PC-9 (cell line): Measurements from ENCODE around the gene ITGAD.

Experiments
- CTCF ChIP-seq: fragments of 200-600 bp; sonication (generic); conservative IDR thresholded peaks from 2 replicates; pipeline ENCODE4 v1.6.1; 2017; ENCODE audit warnings: mixed run types, antibody characterized with exemption, mild to moderate bottlenecking, moderate library complexity
- EZH2 ChIP-seq: fragments of 200-600 bp; sonication (generic); IDR thresholded peaks from 2 replicates; pipeline ENCODE4 v1.8.0; 2017; ENCODE audit warnings: antibody characterized with exemption, low read depth

DNA sequence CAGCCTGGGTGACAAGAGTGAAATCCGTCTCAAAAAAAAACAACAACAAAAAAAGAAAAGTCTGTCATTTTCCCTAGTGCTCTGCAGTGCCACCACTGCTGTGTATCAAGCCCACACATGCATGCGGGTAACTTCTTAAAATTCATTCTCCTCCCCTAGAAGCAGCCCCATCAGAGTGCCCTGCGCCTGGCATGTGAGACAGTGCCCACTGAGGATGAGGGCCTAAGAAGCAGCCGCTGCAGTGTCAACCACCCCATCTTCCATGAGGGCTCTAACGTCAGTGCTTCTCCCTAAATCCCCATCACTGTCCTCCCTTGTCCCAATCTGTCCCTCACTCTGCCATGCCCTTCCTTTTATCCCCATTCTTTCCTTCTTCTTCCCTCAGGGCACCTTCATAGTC lies 24.8 kb downstream of the ITGAD start:
- no peak for TF ChIP-seq CTCF
- TF ChIP-seq EZH2, result no peak
